ENCODE results near the gene ZNF333.

- TF ChIP-seq POLR2A (IDR thresholded peaks at IDR 0.05) (no peak), CTCF (IDR thresholded peaks at IDR 0.05) (no peak), POLR2AphosphoS5 (IDR thresholded peaks at IDR 0.05) (no peak)
Observed at GRCh38 chr19:14758816-14759215, 69.0 kb downstream of the ZNF333 start.
